CD4-positive, alpha-beta T cell (primary cell): Measurements from ENCODE around the gene PTPRT. TPM values are rescaled to one million over a fixed set of nuclear protein-coding genes. Genes with fewer than 3 reads are reported as not detected.

Experiments used
- ATAC-seq: fragments of 200-7000 bp; cut with Tn5 transposase; one replicate; pipeline ENCODE4 v1.10.0; 2022; ENCODE audit warnings: mild to moderate bottlenecking; ENCODE audit not compliant: poor library complexity
- CTCF ChIA-PET: fragments of 350-600 bp; sonication (Branson Sonifier 250); formaldehyde crosslinking; loops from one replicate; lab custom pipeline; 2021; ENCODE audit warnings: antibody characterized with exemption, inconsistent platforms; lab: Charles Lee
- POLR2A ChIA-PET: fragments of 350-600 bp; sonication (Branson Sonifier 250); formaldehyde crosslinking; loops from one replicate; lab custom pipeline; 2021; ENCODE audit warnings: antibody characterized with exemption, inconsistent platforms; lab: Charles Lee
- DNase-seq, 14 experiments: peaks; one replicate each; pipeline ENCODE4 v3.0.0-alpha.2; 2013 to 2020; ENCODE audit warnings: mixed read lengths in 2 of 14
- H3K27ac ChIP-seq, 2 donors: one replicate each; pipeline versions ENCODE4 v1.5.1 to v1.7.0; 2013; ENCODE audit warnings: low read length in 2 of 2, low read depth in 1 of 2, mild to moderate bottlenecking in 1 of 2
- H3K27me3 ChIP-seq, 2 experiments: 1 replicate in 1 of 2; 2 replicates in 1 of 2; pipeline versions ENCODE4 v1.6.1 to v1.7.0; 2013; ENCODE audit warnings: low read length in 2 of 2, control low read depth in 1 of 2, mild to moderate bottlenecking in 1 of 2, moderate library complexity in 1 of 2; ENCODE audit not compliant: insufficient read depth in 2 of 2, control insufficient read depth in 1 of 2
- H3K36me3 ChIP-seq: one replicate; pipeline ENCODE4 v1.6.1; 2013; ENCODE audit warnings: low read length, control low read depth; ENCODE audit not compliant: insufficient read depth
- H3K4me1 ChIP-seq: one replicate; pipeline ENCODE4 v1.6.1; 2013; ENCODE audit warnings: low read length, control low read depth; ENCODE audit not compliant: insufficient read depth
- H3K4me3 ChIP-seq: one replicate; pipeline ENCODE4 v1.5.1; 2013; ENCODE audit warnings: mild to moderate bottlenecking, low read length, moderate library complexity
- H3K9me3 ChIP-seq, 2 experiments: 1 replicate in 1 of 2; 2 replicates in 1 of 2; pipeline versions ENCODE4 v1.6.1 to v1.7.0; 2013; ENCODE audit warnings: low read length in 2 of 2, mild to moderate bottlenecking in 2 of 2, control low read depth in 1 of 2, moderate library complexity in 1 of 2; ENCODE audit not compliant: control insufficient read depth in 1 of 2, insufficient read depth in 1 of 2
- H3K27ac Mint-ChIP-seq: one replicate; pipeline ENCODE4 v1.8.0; 2020; ENCODE audit warnings: mixed read lengths
- H3K27me3 Mint-ChIP-seq: one replicate; pipeline ENCODE4 v1.8.0; 2021; ENCODE audit warnings: mixed read lengths
- H3K36me3 Mint-ChIP-seq: one replicate; pipeline ENCODE4 v1.8.0; 2021; ENCODE audit warnings: low read depth, mixed read lengths
- H3K4me1 Mint-ChIP-seq: one replicate; pipeline ENCODE4 v1.8.0; 2021; ENCODE audit warnings: low read depth, mixed read lengths
- H3K4me3 Mint-ChIP-seq: one replicate; pipeline ENCODE4 v1.8.0; 2020; ENCODE audit warnings: mild to moderate bottlenecking, mixed read lengths
- H3K9me3 Mint-ChIP-seq: one replicate; pipeline ENCODE4 v1.8.0; 2020; ENCODE audit warnings: mixed read lengths
- CTCF ChIP-seq: fragments of 200-600 bp; IDR thresholded peaks from one replicate; pipeline ENCODE4 v1.8.0; 2022; ENCODE audit warnings: antibody characterized with exemption, mild to moderate bottlenecking
- intact Hi-C, 2 experiments: fragments of 100-400 bp; cut with DNase I in 1 of 2; cut with micrococcal nuclease in 1 of 2; formaldehyde crosslinking; loops; one replicate each; pipeline versions ENCODE4 v1.15.1 to v1.9.0; 2023 to 2025; cut with DNase I, micrococcal nuclease
- total RNA-seq, 174 experiments: library from RNA in 2 of 174; stranded (reverse) in 2 of 174; gene quantifications; one replicate each; pipeline ENCODE4 v1.2.3 and lab custom pipeline; 2021 to 2026

Gene PTPRT
- total RNA-seq, 2 experiments from 2014 or later, result not detected

- peaks cover 0 to 3% of the 10 kb centered on the region in 2 experiments for H3K9me3 ChIP-seq
- ATAC-seq (no peak), DNase-seq (no peak)
- Mint-ChIP-seq H3K27ac (no peak overlapping the region), H3K27me3 (no peaks in the 10 kb centered on the region), H3K36me3 (no peaks in the 10 kb centered on the region), H3K4me1 (no peaks in the 10 kb centered on the region), H3K4me3 (no peak overlapping the region), H3K9me3 (peaks cover 2% of the 10 kb centered on the region)
- no peaks in the 10 kb centered on the region for H3K4me1 ChIP-seq
- intact Hi-C loops, result no loop called here
- POLR2A ChIA-PET, result no interaction called here
- no peak for TF ChIP-seq CTCF
- H3K27ac ChIP-seq, result no peak overlapping the region
- CTCF ChIA-PET, result no interaction called here
- no peaks in the 10 kb centered on the region for H3K36me3 ChIP-seq
- no peaks in the 10 kb centered on the region for H3K27me3 ChIP-seq
- H3K4me3 ChIP-seq, result no peak overlapping the region
Measured at GRCh38 chr20:43034981-43035724, 154.6 kb downstream of the PTPRT start.

DNA sequence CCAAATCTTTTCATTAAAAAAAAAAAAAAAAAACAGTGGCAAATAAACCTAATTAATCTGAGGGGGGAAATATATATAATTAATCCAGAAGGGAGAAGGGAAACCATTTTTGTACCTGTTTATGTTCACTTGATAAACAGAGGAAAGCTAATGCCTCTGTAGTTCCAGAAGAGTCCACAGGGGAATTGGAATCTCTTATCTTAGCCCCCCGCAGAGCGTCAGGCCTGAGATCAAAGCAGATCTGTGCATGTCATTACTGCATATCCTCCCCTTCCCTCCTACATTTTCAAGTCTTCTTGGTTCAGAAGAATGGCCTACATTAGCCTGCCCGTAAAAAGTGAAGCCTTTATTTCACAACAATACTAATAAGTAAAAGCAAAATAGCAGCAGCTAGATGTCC, 157.2 kb downstream of the PTPRT start:
- Histone ChIP-seq H3K27me3 (no peaks in the 10 kb centered on the region), H3K4me1 (no peaks in the 10 kb centered on the region), H3K4me3 (no peak overlapping the region), H3K36me3 (no peaks in the 10 kb centered on the region), H3K27ac (no peak overlapping the region), H3K9me3 (peaks cover 0 to 3% of the 10 kb centered on the region in 2 experiments)
- intact Hi-C loops, result no loop called here
- no peak for TF ChIP-seq CTCF
- ChIA-PET CTCF (no interaction called here), POLR2A (no interaction called here)
- no peak overlapping the region for H3K4me3 Mint-ChIP-seq
- ATAC-seq (no peak), DNase-seq (no peak)
- no peaks in the 10 kb centered on the region for H3K4me1 Mint-ChIP-seq
- no peaks in the 10 kb centered on the region for H3K9me3 Mint-ChIP-seq
- H3K27me3 Mint-ChIP-seq, result no peaks in the 10 kb centered on the region
- no peak overlapping the region for H3K27ac Mint-ChIP-seq
- H3K36me3 Mint-ChIP-seq, result no peaks in the 10 kb centered on the region

GRCh38 chr20:43029176-43029575, 160.5 kb downstream of the PTPRT start:
- ChIA-PET POLR2A (no interaction called here), CTCF (no interaction called here)
- no peak overlapping the region for H3K27ac Mint-ChIP-seq
- no peak for ATAC-seq
- DNase-seq, result no peak
- H3K9me3 Mint-ChIP-seq, result no peaks in the 10 kb centered on the region
- H3K4me1 Mint-ChIP-seq, result no peaks in the 10 kb centered on the region
- H3K36me3 Mint-ChIP-seq, result no peaks in the 10 kb centered on the region
- H3K27me3 Mint-ChIP-seq, result no peaks in the 10 kb centered on the region
- Histone ChIP-seq H3K4me1 (no peaks in the 10 kb centered on the region), H3K36me3 (no peaks in the 10 kb centered on the region), H3K27ac (no peak overlapping the region), H3K9me3 (peaks cover 0 to 3% of the 10 kb centered on the region in 2 experiments), H3K27me3 (no peaks in the 10 kb centered on the region), H3K4me3 (no peak overlapping the region)
- no peak overlapping the region for H3K4me3 Mint-ChIP-seq
- intact Hi-C loops, result no loop called here
- TF ChIP-seq CTCF, result no peak
